ENCODE results near the gene TXNRD1.

TXNRD1 gene

DNA sequence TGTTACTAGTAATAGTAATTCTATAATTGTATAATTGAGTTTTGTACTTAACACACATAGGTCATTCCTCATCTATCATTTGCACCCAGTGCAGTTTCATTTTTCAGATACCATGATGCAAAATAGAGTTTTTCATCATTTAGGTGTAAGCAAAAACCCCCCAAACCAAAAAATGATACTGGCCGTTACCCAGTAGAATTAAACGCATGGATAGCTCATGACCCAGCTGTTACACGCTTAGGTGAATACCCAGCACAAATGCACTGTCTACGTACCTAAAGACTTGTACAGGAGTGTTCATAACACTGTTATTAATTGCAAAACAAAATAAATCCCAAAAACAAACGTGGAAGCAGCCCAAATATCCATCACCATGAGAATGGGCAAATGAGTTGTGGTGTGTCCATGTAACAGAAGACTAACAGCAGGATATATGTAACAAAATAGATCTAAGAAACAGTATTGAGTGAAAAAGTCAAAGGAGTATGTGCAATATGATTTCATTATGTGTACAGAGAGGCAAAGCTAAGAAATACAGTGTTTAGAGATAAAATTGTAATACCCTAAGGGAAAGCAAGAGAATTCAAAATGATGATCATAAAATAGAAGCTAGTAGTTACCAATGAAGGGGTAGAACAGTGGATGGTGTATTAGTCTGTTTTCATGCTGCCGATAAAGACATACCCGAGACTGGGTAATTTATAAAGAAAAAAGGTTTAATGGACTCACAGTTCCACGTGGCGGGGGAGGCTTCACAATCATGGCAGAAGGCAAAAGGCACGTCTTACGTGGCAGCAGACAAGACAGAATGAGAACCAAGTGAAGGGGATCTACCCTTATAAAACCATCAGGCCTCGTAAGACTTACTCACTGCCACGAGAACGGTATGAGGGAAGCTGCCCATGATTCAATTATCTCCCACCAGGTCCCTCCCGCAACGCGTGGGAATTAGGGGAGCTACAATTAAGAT lies 137.7 kb downstream of the TXNRD1 start:
- DNase-seq = no peak

DNA sequence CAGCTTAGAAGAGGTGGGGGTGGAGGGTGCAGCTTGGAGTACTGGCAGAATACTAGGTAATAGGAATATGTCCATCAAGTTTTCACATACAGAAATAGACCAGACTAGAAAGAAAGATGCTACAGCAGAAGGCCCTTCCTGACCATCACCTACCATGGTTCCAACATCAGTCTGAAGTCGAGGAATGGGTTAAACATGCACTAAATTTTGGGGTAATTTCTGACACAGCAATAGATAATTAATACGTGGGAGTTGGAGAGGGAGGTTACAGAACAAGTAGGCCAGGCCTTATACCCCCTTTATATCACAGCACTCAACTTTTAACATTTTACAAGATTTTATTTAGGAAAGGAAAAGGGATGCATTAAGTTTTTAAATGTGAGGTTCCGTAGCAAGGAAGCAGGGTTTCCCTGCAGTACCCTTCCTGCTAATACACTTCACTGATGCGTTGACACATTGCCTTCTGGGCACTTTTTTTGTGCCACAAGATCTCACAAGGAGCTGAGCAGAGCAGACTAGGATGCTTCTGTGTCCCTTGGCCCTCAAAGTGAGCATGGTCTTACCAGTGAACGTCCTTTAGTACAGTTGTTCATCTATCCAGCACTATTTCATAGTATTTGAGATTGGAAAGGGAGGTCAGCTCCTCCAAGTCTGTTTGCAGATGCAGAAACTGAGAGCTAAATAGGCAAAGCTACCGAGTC lies 138.7 kb downstream of the TXNRD1 start:
- DNase-seq = no peak

DNA sequence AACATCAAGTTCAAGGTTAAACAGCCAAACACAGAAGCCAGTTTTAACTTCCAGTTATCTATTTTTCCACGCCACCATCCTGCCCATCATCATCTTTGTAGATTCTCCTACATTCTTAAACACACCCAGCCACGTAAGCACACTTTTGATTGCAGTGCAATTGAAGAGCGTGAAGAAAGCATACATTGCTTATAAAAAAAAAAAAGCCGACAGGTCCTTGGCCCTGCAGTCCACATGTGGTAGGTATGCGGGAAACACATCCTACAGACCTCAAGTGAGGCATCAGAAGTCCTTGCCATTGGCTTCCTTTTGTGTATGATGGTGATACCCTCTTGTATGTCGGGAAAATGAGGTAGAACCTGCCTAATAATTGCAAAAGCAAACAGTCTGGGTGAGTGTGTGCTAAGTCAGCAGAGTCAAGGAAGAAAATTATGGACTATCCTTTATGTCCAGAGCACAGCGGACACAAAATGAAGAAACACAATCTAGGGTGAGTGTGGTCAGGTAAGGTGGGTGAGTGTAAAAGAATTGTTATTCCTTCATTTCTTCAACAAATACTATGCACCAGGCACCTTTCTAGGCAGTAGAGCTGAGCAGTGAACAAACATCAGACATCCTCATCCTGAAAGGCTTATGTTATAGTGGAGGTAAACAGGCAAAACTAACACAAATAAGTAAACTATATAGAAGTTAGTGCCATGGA lies 139.4 kb downstream of the TXNRD1 start:
- DNase-seq = no peak

DNA sequence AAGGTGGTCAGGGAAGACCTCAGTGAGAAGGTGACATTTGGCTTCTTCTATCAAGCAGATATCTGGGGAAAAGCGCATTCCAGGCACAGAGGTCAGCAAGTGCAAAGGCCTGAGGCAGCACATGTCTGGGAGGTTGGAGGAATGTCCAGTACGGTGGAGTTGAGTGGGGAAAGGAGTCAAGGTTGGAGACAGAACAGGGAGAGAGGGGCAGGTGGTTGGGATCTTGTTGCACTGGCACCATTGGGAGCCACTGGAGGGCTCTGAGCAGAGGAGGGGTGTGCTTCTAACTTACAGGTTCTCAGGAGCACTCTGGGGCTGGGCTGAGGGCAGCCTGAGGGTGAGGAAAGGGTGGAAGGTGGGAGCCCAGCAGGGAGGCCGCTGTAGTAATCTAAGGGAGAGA lies 140.1 kb downstream of the TXNRD1 start:
- DNase-seq = no peak

DNA sequence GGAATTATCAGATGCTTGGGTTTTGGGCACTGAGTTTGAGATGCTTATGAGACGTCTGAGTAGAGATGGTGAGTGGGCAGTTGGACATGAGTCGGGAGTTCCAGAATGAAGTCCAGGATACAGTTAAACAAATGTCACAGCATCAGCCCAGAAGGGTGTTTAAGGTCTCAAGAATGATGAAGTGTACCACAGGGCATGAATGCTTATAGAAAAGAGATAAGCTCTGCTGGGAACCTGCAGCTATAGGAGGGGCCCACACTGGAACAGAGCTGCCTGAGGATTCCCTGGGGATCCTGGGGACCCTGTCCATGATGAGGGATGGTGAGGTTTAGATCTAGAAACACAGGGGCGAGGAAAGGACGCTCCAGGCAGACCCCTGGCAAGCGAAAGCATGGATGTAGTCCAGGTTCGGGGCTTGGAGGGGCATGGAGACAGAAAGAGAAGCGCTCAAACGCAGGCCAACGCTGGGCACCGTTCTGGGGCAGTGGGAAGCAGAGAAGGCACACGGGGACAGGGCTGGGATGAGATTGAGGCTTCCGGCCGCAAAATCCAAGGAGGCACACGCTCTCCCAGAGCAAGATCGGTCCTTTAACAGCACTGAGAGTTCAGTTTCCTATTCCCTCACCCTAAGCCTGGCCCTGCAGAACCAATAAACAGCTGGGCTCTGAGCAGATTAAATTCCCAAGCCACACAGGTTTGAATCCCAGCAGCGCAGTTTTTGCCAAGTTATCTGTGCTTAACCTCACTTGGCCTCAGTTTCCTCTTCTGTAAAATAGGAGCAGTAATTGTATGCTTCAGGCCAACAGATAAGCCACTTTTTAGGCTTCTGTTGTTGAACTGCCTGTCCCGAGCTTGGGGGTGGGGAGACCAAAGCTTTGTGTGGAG lies 140.9 kb downstream of the TXNRD1 start:
- DNase-seq = no peak

DNA sequence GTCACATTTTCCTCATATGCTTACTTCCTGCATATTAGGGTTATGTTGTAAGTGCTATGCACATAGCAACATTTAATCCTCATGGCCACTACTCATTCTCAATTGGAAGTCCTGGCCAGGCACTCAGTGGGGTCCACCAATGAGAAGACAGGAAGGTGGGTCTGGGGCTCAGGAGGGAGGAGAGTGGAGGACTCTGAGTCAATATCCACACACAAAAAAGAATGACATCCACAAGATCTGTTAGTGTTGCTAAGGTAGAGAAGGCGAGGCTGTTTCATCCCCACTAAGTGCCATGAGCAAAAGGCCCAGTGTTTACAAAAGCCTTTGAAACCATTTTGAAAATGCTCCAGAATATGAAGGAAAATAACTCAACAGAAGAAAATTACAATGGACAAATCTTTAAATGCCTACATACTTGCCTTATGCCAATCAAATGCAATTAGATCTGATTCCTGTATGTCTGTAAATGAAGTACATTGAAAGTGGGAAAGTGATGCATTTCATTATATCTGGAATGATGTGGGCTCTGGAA lies 141.9 kb downstream of the TXNRD1 start:
- DNase-seq = no peak

DNA sequence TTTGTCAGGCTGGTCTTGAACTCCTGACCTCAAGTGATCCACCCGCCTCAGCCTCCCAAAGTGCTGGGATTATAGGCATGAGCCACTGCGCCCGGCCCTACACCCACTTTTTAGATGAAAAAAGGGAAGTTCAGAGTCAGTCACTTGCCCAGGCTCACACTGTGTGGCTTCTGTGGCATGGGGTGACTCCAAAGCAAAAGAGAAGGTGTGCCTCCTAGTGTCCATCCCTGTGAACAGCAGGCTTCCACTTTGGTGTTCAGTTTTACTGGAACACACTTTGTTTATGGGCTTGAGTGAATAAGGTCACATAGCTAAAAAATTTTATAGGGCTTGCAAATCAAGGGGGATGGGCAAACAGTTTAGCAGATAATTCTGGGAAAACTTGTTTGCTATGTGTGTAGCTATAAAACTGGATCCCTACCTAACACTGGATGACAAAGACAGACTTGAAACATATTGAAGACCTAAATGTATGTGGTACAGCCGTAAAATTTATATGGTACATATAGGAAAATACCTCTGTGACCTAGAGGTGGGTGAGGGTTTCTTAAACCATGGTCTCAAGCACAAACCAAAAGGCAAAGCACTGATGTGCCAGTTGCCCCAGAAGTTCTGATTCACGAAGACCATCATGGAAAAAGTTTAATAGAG lies 142.9 kb downstream of the TXNRD1 start:
- DNase-seq = peak; percentile 43 to 68 (median 56)

DNA sequence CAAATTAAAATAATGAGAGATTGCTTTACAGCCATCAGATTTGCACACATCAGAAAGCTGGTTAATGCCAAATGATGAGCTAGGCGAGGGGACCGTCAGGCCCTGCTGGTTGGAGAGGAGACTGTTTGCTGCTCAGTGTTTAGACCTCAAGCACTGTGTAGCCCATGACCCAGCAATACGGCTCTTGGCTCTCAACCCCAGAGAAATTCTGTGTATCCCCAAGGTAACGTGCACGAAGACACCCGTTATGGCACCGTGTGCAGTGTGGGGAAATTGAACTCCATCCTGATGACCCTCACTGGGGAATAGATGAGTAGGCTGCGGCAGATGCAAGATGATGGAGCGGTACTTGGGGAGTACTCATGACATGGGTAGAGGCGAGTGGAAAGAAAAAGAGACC lies 143.6 kb downstream of the TXNRD1 start:
- DNase-seq = no peak

DNA sequence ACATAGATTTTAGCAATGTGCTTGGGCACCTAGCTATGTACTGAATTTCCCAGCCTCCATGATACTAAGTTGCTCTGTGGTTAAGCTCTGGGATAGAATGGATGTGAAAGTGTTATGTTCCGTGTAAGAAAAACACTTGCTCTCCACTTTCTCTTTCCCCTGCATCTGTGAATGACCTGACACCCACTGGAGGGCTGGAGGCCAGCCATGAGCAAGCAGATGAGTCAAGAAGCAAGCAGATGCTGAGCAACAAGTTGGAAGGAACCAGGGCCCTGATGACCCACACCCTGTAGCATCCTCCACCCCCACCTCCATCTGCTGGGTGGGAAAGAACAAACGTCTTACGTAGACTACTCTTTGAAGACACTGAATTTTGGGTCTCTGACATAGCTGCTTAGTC lies 144.6 kb downstream of the TXNRD1 start:
- DNase-seq = no peak

DNA sequence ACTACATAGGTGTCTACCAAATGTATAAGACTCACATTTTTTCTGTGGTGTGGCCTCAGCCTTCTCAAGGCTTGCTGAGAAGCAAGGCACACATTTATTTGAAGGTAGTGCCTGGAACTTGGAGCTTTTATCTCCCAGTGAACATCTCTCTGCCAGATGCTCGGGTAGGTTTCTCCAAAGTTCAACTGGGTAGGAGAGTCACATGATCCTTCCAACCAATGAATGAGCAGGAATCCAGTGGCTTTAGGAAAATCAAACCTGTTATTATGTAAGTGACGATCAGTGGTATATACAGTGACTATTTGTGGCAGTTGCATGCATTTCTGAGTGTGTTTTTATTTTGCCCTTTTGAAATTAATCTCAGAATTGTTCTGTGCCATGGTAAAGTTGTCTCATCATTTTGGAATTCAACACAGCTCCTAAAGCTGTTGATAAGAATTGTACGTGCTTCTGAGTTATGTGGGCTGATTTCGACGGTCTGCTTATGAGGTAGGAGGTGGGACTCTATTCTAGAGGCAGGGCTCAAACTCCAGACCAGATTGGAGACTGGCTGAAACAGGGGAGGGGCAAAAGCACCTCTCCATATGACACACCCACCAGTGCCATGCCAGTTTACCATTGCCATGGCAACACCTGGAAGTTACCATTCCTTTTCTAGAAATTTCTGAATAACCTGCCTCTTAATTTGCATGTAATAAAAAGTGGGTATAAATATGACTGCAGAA lies 145.6 kb downstream of the TXNRD1 start:
- no peak for DNase-seq

DNA sequence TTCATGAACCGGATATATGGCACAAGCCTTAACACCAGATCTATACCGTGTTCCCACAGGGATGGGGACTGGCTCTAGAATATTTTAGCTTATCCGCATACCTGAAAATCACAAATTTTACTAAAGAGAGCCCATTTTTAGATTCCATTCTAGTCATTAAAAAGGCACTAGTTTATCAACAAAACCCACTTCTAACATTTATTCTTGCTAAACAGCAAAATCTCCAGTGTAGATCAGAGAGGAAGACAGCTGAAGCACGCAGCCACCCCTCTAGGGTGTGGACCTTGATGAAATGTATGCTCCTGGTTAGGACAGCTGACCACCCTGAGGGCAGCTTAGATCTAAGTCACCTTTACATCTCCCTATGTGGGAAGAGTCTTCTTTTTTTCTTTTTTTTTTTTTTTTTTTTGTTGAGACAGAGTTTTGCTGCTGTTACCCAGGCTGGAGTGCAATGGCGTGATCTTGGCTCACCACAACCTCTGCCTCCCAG lies 150.4 kb downstream of the TXNRD1 start:
- DNase-seq = no peak

DNA sequence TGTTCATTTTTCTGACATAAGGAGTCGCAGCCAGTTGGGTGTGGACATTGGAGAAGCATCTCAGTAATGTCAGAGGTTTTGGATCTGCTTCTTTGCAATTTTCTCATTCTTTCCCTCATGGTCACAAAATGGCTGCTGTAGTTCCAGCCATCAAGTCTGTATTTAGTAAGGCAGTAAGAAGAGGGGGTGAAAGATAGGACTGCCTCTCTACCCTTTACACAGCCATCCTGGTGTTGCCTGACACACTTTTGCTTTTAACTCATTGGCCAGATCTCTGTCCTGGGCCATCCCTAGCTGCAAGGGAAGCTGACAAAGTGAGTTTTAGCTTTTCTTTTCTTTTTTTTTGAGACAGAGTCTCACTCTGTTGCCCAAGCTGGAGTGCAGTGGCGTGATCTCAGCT lies 154.1 kb downstream of the TXNRD1 start:
- DNase-seq = no peak

DNA sequence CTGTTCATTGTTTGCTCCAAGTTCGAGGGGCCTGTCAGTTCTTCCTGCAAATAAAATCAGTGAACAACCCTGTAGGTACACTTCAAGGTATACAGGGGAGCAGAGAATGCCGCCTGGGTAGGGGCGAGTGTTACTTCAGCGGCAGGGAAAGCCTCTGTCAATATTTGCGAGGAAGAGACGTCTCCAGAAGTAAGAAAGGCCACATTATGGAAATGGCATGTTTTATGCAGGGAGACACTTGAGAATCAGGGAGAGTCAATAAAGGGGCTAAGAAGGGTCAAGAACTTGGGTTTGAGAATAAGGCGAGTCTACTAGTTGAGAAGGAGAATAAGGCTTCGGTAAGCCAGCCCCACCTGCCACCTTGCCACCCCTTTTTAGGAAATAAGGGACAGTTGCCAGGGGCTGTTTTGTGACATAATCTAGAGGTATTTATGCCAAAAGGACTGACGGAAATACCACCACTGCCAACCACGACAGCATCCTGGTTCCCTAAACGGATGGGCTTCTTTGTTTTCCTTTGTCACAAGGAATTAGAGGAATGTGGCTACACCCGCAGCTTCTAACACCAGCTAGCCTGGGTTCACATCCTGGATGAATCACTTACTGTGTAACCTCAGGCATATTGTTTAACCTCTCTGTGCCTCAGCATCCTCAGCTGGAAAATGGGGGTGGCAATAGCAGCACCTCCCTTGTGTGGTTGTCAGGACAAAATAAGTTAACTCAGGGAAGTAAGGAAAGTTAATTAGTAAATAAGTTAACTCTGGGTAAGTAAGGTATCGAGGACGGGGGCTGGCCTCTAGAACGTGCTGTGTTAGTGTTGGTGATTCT lies 155.7 kb downstream of the TXNRD1 start:
- no peak for DNase-seq

DNA sequence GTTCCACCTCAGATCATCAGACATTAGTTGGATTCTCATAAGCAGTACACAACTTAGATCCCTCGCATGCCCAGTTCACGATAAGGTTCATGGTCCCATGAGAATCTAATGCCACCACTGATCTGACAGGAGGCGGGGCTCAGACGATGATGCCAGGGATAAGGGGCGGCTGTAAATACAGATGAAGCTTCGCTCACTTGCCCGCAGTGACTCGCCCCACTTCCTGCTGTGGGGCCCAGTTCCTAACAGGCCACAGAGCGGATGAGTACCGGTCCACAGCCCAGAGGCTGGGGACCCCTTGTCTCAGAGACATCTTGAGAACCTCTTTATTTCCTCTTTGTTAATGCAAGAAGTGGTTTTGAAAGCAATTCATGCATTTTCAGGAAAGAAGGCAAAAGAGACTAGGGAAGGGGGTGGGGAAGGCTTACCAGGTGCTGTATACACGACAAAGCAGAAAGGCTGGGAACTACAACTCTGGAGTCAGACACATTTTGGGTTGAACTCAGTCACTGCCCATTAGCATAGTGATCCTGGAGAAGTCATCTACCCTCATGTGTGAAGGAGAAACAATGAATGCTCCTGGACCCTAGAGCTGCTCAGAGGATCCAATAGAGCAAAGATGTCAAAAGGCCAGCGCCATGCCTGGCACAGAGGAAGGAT lies 156.6 kb downstream of the TXNRD1 start:
- no peak for DNase-seq

DNA sequence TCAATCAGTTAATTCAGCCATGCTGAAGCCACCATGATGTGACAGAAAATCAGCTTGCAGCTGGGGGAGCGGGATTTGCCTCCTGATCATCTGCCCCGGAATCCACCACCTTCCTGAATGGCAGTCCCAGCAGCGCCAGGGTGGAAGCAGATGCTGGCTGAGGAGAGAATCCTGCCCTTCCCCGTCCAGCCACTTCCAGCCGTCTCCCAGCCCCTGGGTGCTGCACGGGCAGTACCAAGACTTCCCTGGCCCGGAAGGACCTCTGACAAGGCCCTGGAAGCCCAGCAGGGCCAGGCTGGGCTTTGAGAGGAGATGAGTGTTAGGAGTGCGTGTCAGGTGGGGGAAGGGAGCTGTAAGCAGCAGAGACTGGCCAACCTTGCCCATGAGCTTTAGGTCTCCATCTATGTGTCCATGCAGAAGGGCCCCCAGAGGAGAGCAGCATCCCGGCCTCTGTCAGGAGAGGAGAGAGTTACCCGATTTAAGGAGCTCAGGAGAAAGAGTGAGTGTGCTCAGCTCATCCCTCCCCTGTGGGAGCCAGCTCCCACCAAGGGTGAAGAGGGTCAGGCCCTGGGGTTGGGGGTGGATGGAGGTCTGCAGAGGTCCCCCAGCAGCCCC lies 157.2 kb downstream of the TXNRD1 start:
- no peak for DNase-seq

DNA sequence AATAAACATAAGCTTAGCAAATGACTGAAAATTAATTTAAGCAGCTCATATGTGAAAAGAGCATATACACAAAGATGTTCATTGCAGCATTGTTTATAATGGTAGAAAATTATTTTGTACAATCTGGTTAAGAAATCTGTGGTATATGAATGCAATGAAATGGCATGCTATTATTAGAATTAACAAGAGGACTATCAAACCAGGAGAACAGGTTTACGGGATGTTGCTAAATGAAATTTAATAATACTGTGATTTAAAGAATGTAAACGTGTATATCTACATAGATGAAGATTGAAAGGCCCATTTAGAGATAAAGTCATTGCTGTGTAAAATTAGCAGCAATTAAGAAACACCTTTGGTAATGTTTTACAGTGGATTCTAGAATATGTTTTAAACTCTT lies 158.5 kb downstream of the TXNRD1 start:
- DNase-seq = no peak

DNA sequence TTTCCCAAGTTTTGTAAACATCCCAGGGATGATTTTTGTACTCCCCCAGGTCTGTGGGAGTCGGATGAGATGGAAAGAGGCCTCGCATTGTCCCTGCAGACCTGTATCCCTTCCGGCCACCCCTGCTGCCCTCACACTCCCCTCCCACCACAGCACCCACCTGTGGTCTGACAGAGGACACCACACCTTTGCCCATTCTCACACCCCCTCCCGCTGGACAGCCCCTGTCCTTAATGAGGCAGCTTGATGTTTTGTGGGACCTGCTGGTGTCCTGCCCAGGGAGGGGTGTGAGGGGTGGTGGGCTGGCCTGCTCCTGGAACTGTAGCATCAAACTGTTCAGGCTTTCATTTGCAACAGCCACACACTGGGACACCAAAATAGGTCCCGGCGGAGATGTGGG lies 159.2 kb downstream of the TXNRD1 start:
- no peak for DNase-seq

DNA sequence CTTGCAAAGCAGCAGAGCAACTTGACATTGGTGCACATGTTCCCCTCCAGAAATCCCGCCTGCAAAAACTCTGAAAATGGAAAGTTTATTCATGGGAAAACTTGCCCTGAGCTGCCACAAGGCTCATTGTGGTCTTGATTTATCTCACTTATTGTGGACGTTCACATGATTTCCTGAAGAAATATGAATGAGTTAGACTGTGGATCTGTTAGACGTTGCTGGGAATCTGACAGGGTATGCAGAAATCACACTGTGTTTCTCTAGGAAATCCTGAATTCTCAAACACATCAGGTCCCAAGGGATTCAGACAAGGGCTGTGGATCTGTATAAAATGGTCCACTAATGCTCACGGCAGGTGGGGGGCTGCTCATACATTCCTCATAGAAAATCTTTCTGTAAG lies 160.2 kb downstream of the TXNRD1 start:
- no peak for DNase-seq

Data from NCI-H1417 (cell line).